Left ventricle myocardium inferior (tissue), 1 donor: ENCODE results near the gene TRERF1. TPM values are rescaled to one million over a fixed set of nuclear protein-coding genes. Genes with fewer than 3 reads are reported as not detected.

ENCODE experiments used
- DNase-seq: peaks from one replicate; pipeline ENCODE4 v3.0.0-alpha.2; 2020
- H3K27ac ChIP-seq: fragments of 200-600 bp; replicated peaks from 2 replicates; pipeline ENCODE4 v1.8.0; 2021
- H3K27me3 ChIP-seq: fragments of 200-600 bp; 2 replicates; pipeline ENCODE4 v1.8.0; 2021; ENCODE audit warnings: low read depth
- H3K36me3 ChIP-seq: fragments of 200-600 bp; 2 replicates; pipeline ENCODE4 v1.8.0; 2021
- H3K4me1 ChIP-seq: fragments of 200-600 bp; 2 replicates; pipeline ENCODE4 v1.8.0; 2021
- H3K4me3 ChIP-seq: fragments of 200-600 bp; 2 replicates; pipeline ENCODE4 v1.8.0; 2021; ENCODE audit warnings: mild to moderate bottlenecking, moderate library complexity
- H3K9me3 ChIP-seq: fragments of 200-600 bp; replicated peaks from 2 replicates; pipeline ENCODE4 v1.8.0; 2021
- CTCF ChIP-seq: fragments of 200-600 bp; IDR thresholded peaks from 2 replicates; pipeline ENCODE4 v1.8.0; 2021; ENCODE audit warnings: antibody characterized with exemption, mild to moderate bottlenecking, borderline replicate concordance
- intact Hi-C: fragments of 100-400 bp; cut with micrococcal nuclease; formaldehyde crosslinking; loops from one replicate; pipeline ENCODE4 v1.11.0; 2022
- total RNA-seq: library from RNA; stranded (reverse); fragmentation: NEBNext Ultra II Directional; extraction: Animal tissue kit (Norgen Biotek cat#: 25700); gene quantifications from one replicate; pipeline ENCODE4 v1.2.1, GENCODE V29; 2021
- donor health status: DM: no; HTN: yes; CAD: no; lungs with severe emphysema.

Gene TRERF1
- total RNA-seq, 1 donor from 2014 or later = 1.4 TPM

GRCh38 chr6:42393339-42393738 is 58.4 kb downstream of the TRERF1 start:
- Histone ChIP-seq H3K27me3 (no peaks in the 10 kb centered on the region), H3K4me3 (no peak overlapping the region), H3K9me3 (no peaks in the 10 kb centered on the region), H3K4me1 (peaks cover 4% of the 10 kb centered on the region), H3K27ac (no peak overlapping the region), H3K36me3 (no peaks in the 10 kb centered on the region)
- DNase-seq = no peak
- TF ChIP-seq CTCF = no peak
- intact Hi-C loops = no loop called here

- intact Hi-C loops = no loop called here
- TF ChIP-seq CTCF = no peak
These were observed 58.9 kb downstream of the TRERF1 start for GRCh38 chr6:42392833-42393232.

GRCh38 chr6:42391441-42391840 is 60.3 kb downstream of the TRERF1 start:
- Histone ChIP-seq H3K9me3 (no peaks in the 10 kb centered on the region), H3K36me3 (no peaks in the 10 kb centered on the region), H3K27ac (no peak overlapping the region), H3K4me1 (peaks cover 4% of the 10 kb centered on the region), H3K4me3 (no peak overlapping the region), H3K27me3 (no peaks in the 10 kb centered on the region)
- intact Hi-C loops = no loop called here
- TF ChIP-seq CTCF = no peak
- DNase-seq = no peak

More at GRCh38 chr6:42392833-42393232, 58.9 kb downstream of the TRERF1 start:
- no peaks in the 10 kb centered on the region for H3K27me3 ChIP-seq
- no peaks in the 10 kb centered on the region for H3K9me3 ChIP-seq
- peaks cover 4% of the 10 kb centered on the region for H3K4me1 ChIP-seq
- H3K4me3 ChIP-seq = no peak overlapping the region
- no peak overlapping the region for H3K27ac ChIP-seq
- DNase-seq = no peak
- H3K36me3 ChIP-seq = no peaks in the 10 kb centered on the region

GRCh38 chr6:42390228-42390934 is 61.3 kb downstream of the TRERF1 start:
- no peak for DNase-seq
- intact Hi-C loops = no loop called here
- Histone ChIP-seq H3K27me3 (no peaks in the 10 kb centered on the region), H3K36me3 (no peaks in the 10 kb centered on the region), H3K27ac (no peak overlapping the region), H3K4me3 (no peak overlapping the region), H3K4me1 (peaks cover 4% of the 10 kb centered on the region), H3K9me3 (no peaks in the 10 kb centered on the region)
- TF ChIP-seq CTCF = no peak

- H3K27ac ChIP-seq = no peak overlapping the region
- DNase-seq = no peak
- no peaks in the 10 kb centered on the region for H3K9me3 ChIP-seq
- no peak overlapping the region for H3K4me3 ChIP-seq
- H3K4me1 ChIP-seq = peaks cover 4% of the 10 kb centered on the region
- no peaks in the 10 kb centered on the region for H3K27me3 ChIP-seq
- TF ChIP-seq CTCF = no peak
- no peaks in the 10 kb centered on the region for H3K36me3 ChIP-seq
- intact Hi-C loops = no loop called here
These were observed 62.0 kb downstream of the TRERF1 start for GRCh38 chr6:42389736-42390135.
